ENCODE results near the gene GLI1. TPM values are rescaled to one million over a fixed set of nuclear protein-coding genes. Genes with fewer than 3 reads are reported as not detected.

Gene GLI1
- total and polyA plus RNA-seq, 2 of the 13 experiments (the other 11 are each of a cell fraction or from before 2014, with no cell fraction given), result 0.09 to 0.20 TPM

DNA sequence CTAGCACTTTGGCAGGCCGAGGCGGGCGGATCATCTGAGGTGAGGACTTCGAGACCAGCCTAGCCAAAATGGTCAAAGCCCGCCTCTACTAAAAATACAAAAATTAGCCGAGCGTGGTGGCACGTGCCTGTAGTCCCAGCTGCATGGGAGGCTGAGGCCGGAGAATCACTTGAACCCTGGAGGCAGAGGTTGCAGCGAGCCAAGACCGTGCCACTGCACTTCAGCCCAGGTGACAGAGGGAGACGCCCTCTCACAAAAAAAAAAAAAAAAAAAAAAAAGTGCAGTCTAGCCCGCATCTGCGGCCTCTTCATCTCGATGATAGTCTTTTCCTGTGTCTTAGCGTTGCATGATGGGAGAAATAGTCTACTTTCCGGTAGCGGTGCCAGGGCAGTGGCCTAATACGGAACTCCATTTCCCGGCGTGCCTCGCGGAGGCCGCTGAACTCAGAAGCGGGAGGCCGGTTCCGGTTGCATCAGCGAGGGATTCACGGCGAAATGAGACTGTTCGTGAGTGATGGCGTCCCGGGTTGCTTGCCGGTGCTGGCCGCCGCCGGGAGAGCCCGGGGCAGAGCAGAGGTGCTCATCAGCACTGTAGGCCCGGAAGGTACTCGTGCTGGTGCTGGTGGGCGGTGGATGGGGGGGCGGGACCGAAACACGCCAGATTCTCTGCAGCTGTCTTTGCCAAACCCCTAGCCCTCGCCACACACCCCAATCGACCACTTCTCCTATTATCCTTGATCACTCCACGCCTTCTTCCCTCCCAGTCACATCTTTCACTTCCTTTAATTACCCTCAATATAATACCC, 28.2 kb downstream of the GLI1 start, which contains the start of gene MARS1 (continued):
- TF ChIP-seq ZNF883 (CRISPR knock-in tag; IDR thresholded peaks at IDR 0.05; ENCODE audit: not compliant biosample characterization) (no peak), MAFK (conservative IDR thresholded peaks at IDR 0.05 in 1 of 2, IDR thresholded peaks at IDR 0.05 in 1 of 2; ENCODE audit: low read length in 2 of 2) (no peak), U2AF2 (IDR thresholded peaks at IDR 0.05; ENCODE audit: low read depth, low read length) (no peak), SP140L (CRISPR knock-in tag; IDR thresholded peaks at IDR 0.05; ENCODE audit: borderline replicate concordance) (no peak), ZNF709 (CRISPR knock-in tag; IDR thresholded peaks at IDR 0.05) (no peak), HBP1 (CRISPR knock-in tag; IDR thresholded peaks at IDR 0.05; ENCODE audit: low read depth) (peak; percentile 92), ZNF329 (CRISPR knock-in tag; IDR thresholded peaks at IDR 0.05; ENCODE audit: low read depth) (no peak), NONO (IDR thresholded peaks at IDR 0.05) (no peak), NONO (CRISPR knock-in tag; conservative IDR thresholded peaks at IDR 0.05) (peak; percentile 88), ZSCAN22 (CRISPR knock-in tag; IDR thresholded peaks at IDR 0.05) (no peak), PRMT3 (CRISPR knock-in tag; IDR thresholded peaks at IDR 0.05; ENCODE audit: borderline replicate concordance, low read depth) (no peak), PAX8 (CRISPR knock-in tag; IDR thresholded peaks at IDR 0.05; ENCODE audit: borderline replicate concordance) (no peak), BCLAF1 (IDR thresholded peaks at IDR 0.05) (no peak), TCF12 (IDR thresholded peaks at IDR 0.05) (no peak), TCF12 (CRISPR knock-in tag; IDR thresholded peaks at IDR 0.05) (0 out of 2 replicates have a peak, but pooled peaks have one; percentile 26)
- TF ChIP-seq, protein P1, sequence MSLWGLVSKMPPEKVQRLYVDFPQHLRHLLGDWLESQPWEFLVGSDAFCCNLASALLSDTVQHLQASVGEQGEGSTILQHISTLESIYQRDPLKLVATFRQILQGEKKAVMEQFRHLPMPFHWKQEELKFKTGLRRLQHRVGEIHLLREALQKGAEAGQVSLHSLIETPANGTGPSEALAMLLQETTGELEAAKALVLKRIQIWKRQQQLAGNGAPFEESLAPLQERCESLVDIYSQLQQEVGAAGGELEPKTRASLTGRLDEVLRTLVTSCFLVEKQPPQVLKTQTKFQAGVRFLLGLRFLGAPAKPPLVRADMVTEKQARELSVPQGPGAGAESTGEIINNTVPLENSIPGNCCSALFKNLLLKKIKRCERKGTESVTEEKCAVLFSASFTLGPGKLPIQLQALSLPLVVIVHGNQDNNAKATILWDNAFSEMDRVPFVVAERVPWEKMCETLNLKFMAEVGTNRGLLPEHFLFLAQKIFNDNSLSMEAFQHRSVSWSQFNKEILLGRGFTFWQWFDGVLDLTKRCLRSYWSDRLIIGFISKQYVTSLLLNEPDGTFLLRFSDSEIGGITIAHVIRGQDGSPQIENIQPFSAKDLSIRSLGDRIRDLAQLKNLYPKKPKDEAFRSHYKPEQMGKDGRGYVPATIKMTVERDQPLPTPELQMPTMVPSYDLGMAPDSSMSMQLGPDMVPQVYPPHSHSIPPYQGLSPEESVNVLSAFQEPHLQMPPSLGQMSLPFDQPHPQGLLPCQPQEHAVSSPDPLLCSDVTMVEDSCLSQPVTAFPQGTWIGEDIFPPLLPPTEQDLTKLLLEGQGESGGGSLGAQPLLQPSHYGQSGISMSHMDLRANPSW (CRISPR knock-in tag; IDR thresholded peaks at IDR 0.05; ENCODE audit: borderline replicate concordance), result 0 out of 2 replicates have a peak, but pooled peaks have one; percentile 57
- TF ChIP-seq, protein P2, sequence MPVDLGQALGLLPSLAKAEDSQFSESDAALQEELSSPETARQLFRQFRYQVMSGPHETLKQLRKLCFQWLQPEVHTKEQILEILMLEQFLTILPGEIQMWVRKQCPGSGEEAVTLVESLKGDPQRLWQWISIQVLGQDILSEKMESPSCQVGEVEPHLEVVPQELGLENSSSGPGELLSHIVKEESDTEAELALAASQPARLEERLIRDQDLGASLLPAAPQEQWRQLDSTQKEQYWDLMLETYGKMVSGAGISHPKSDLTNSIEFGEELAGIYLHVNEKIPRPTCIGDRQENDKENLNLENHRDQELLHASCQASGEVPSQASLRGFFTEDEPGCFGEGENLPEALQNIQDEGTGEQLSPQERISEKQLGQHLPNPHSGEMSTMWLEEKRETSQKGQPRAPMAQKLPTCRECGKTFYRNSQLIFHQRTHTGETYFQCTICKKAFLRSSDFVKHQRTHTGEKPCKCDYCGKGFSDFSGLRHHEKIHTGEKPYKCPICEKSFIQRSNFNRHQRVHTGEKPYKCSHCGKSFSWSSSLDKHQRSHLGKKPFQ (CRISPR knock-in tag; IDR thresholded peaks at IDR 0.05; ENCODE audit: insufficient replicate concordance), result no peak
- TF ChIP-seq, protein P3, sequence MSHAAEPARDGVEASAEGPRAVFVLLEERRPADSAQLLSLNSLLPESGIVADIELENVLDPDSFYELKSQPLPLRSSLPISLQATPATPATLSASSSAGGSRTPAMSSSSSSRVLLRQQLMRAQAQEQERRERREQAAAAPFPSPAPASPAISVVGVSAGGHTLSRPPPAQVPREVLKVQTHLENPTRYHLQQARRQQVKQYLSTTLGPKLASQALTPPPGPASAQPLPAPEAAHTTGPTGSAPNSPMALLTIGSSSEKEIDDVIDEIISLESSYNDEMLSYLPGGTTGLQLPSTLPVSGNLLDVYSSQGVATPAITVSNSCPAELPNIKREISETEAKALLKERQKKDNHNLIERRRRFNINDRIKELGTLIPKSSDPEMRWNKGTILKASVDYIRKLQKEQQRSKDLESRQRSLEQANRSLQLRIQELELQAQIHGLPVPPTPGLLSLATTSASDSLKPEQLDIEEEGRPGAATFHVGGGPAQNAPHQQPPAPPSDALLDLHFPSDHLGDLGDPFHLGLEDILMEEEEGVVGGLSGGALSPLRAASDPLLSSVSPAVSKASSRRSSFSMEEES (CRISPR knock-in tag; IDR thresholded peaks at IDR 0.05), result no peak

All from HepG2 (cell line).